ENCODE data around the gene NDUFA13. TPM values are rescaled to one million over a fixed set of nuclear protein-coding genes. Genes with fewer than 3 reads are reported as not detected.
"Not testable (repeated sequence)": the region's sequence is repeated elsewhere in the genome, so short reads cannot be mapped to it uniquely, and the experiment has no call there.

NDUFA13 gene
- total RNA-seq = 100 to 1,000 TPM; 175 to 195 TPM
- total RNA-seq = 3.6 to 5.9 reads per million in 2 donors

DNA sequence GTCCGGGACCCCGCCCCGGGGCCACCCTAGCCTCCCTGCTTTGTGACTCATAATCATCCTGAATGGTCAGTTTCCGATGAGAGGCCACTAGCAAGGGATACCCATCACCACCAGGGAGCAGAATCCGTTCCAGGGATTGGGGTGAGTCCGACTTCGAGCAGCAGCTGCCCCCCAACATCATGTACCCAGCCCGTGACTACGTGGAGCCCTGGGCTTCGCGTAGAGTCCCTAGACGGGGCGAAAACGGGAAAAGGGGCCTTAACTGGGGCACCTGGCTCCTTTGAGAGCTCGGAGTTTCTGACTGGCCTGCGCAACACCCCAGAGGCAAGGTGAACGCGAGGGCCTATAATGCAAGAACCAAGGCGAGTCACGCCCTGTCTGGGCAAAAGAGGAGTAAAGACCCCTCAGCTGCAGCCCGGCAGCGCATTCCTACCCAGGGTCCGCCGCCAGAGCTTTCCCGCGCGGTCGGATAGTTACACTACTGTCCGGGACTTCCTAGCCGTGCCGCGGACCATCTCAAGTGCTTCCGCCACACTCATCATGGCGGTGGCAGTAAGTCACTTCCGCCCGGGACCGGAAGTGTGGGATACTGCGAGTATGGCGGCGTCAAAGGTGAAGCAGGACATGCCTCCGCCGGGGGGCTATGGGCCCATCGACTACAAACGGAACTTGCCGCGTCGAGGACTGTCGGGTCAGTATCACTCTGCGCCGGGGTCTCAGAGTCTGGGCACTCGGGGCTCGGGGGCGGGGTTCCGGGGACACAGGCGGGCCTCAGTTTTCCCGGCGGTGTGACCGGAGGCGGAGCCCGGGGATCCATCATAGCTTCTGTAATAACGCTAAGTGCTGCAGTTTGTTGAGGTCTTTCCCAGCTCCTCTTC lies at the start of gene NDUFA13:
TSS of gene NDUFA13 (plus strand) at position 584 of the 878 bp plus-strand sequence. CDS start at position 598, 14 bp downstream.
- Mint-ChIP-seq H3K27me3 (no peaks in the 10 kb centered on the region), H3K4me1 (peaks cover 11% of the 10 kb centered on the region), H3K27ac (peak within 1 kb of the TSS; percentile 94), H3K36me3 (ENCODE audit: low read depth) (no peaks in the 10 kb centered on the region), H3K4me3 (peak within 1 kb of the TSS; percentile 91)
- DNase-seq (peak; percentile 79 to 92 (median 89)), ATAC-seq (peak; percentile 89)
- H3K9me3 ChIP-seq (ENCODE audit: control insufficient read depth, low read length, poor library complexity, severe bottlenecking) = no peaks in the 10 kb centered on the region

DNA sequence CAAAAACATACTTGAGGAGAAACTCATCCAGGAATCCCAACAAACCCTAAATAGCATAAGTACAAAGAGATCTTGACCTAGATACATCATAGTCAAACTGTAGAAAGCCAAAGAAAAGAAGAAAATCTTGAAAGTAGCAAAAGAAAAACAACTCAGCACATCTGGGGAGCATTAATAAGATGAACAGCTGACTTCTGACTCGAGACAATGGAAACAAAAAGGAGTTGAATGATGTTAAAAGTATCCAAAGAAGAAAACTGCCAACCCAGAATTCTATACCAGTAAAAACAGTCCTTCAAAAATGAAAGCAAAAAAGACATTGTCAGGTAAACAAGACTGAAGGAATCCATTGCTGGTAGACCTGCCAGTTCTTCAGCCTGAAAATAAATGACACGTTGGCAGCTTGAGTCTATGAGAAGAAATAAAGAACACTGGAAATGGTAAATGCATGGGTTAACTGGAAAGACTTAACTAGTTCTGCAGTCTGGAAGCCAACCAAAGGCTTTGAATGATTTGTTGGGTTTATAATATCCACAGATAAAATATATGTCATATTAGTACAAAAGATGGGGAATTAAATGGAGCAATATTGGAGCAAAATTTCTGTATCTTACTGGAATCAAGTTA lies 47.5 kb upstream of the NDUFA13 start:
- ATAC-seq = no peak
- Mint-ChIP-seq H3K36me3 (ENCODE audit: low read depth) (peaks cover 15% of the 10 kb centered on the region), H3K27me3 (no peaks in the 10 kb centered on the region), H3K27ac (peak overlapping the region; percentile 9), H3K4me1 (peaks cover 40% of the 10 kb centered on the region), H3K4me3 (no peak overlapping the region)
- peaks cover 7% of the 10 kb centered on the region for H3K9me3 ChIP-seq (ENCODE audit: control insufficient read depth, low read length, poor library complexity, severe bottlenecking)
- DNase-seq = no peak

DNA sequence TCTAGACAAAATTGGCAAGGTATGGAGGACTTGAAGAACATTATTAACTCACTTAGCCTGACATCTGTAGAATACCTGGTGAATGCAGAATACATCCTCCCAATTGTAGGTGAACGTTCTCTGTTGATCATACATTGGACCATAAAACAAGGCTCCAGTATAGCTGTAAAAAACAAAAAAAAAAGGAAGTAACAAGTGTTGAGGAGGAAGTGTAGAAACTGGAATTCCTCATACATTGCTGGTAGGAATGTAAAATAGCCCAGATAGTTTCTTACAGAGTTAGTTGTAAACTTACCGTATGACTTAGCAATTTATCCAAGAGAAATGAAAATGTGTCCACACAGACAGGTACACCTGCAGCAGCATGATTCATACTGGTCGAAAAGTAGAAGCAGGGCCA lies 45.4 kb upstream of the NDUFA13 start:
- Mint-ChIP-seq H3K27me3 (no peaks in the 10 kb centered on the region), H3K27ac (peak overlapping the region; percentile 96), H3K36me3 (ENCODE audit: low read depth) (peaks cover 13% of the 10 kb centered on the region), H3K4me3 (peak overlapping the region; percentile 39), H3K4me1 (peaks cover 41% of the 10 kb centered on the region)
- peaks cover 7% of the 10 kb centered on the region for H3K9me3 ChIP-seq (ENCODE audit: control insufficient read depth, low read length, poor library complexity, severe bottlenecking)
- DNase-seq (no peak), ATAC-seq (no peak)

DNA sequence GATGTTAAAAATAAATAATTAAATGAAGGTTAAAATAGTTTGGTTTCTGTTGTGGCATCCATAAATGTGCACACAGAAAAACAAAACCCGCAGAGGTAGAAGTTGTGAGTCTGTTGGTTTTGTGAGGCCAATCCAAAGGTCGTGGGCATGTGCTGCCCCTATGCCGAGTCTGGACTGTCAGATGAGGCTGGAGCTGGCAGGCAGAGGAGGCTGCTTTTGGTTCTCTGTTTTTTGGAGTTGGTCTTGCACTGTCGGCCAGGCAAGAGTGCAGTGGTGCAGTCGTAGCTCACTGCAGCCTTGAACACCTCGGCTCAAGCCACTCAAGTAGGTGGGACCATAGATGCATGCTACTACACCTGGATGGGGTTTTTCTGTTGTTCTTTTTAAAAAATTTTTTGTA lies 44.3 kb upstream of the NDUFA13 start:
- H3K4me3 Mint-ChIP-seq = peak overlapping the region; percentile 75
- peaks cover 5% of the 10 kb centered on the region for H3K36me3 Mint-ChIP-seq (ENCODE audit: low read depth)

DNA sequence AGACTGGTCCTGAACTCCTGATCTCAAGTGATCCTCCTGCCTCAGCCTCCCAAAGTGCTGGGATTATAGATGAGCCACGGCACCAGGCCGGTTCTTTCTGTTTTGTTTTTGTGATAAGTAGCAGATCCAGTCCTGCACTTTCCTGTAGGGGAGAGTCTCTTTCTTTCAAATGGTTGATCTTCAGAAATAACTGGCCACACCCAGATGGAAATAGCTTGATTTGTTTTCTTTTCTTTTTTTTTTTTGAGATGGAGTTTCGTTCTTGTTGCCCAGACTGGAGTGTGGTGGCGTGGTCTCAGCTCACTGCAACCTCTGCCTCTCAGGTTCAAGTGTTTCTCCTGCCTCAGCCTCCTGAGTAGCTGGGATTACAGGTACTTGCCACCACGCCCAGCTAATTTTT lies 43.9 kb upstream of the NDUFA13 start:
- H3K36me3 Mint-ChIP-seq (ENCODE audit: low read depth); ATAC-seq; H3K27me3 Mint-ChIP-seq; H3K9me3 ChIP-seq (ENCODE audit: control insufficient read depth, low read length, poor library complexity, severe bottlenecking); DNase-seq: not testable (repeated sequence)
- H3K4me3 Mint-ChIP-seq = peak overlapping the region; percentile 75
- peak overlapping the region; percentile 96 for H3K27ac Mint-ChIP-seq
- H3K4me1 Mint-ChIP-seq = peaks cover 48% of the 10 kb centered on the region

More for the DNA sequence above, 44.3 kb upstream of the NDUFA13 start:
- Mint-ChIP-seq H3K27me3 (no peaks in the 10 kb centered on the region), H3K4me1 (peaks cover 44% of the 10 kb centered on the region), H3K27ac (peak overlapping the region; percentile 96)
- ATAC-seq (no peak), DNase-seq (no peak)
- peaks cover 7% of the 10 kb centered on the region for H3K9me3 ChIP-seq (ENCODE audit: control insufficient read depth, low read length, poor library complexity, severe bottlenecking)

DNA sequence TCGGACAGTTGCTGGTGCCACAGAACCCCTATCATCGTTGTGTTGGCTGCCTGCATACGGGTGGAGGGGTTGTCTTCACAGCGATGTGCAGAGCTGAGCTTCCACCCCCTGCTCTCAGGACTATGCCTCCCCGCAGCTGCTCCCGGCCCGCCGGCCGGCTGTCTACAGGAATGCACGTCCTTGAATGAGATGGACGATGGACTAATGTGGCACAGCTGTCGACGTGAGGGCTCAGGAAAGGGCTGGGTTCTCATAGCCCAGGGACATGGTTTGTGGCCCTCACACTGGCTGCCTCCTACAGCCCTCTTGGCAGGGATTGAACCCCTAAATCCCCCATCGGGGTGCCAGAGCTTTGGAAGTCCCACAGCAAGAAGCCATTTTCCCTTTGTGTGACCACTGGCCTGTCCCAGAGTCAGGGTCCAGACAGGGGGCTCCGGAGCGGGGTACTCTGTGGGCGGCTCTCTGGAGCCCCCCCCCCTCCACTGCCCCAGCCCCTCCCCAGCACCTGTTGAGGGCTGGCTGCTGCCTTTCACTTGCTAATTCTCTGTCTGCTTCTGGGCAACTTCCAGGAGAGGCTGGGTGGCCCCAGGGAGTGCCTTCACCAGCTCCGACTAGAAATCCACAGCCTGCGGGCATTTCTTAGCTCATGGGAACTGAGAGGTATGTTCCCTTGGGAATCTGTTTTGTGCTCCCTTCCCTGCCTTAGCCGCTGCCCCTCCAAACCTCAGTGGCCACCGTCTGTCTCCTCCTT lies 40.8 kb upstream of the NDUFA13 start:
- DNase-seq = no peak
- Mint-ChIP-seq H3K4me3 (peak overlapping the region; percentile 78), H3K27me3 (no peaks in the 10 kb centered on the region), H3K4me1 (peaks cover 57% of the 10 kb centered on the region), H3K27ac (peak overlapping the region; percentile 96), H3K36me3 (ENCODE audit: low read depth) (peaks cover 2% of the 10 kb centered on the region)
- no peak for ATAC-seq
- H3K9me3 ChIP-seq (ENCODE audit: control insufficient read depth, low read length, poor library complexity, severe bottlenecking) = no peaks in the 10 kb centered on the region

DNA sequence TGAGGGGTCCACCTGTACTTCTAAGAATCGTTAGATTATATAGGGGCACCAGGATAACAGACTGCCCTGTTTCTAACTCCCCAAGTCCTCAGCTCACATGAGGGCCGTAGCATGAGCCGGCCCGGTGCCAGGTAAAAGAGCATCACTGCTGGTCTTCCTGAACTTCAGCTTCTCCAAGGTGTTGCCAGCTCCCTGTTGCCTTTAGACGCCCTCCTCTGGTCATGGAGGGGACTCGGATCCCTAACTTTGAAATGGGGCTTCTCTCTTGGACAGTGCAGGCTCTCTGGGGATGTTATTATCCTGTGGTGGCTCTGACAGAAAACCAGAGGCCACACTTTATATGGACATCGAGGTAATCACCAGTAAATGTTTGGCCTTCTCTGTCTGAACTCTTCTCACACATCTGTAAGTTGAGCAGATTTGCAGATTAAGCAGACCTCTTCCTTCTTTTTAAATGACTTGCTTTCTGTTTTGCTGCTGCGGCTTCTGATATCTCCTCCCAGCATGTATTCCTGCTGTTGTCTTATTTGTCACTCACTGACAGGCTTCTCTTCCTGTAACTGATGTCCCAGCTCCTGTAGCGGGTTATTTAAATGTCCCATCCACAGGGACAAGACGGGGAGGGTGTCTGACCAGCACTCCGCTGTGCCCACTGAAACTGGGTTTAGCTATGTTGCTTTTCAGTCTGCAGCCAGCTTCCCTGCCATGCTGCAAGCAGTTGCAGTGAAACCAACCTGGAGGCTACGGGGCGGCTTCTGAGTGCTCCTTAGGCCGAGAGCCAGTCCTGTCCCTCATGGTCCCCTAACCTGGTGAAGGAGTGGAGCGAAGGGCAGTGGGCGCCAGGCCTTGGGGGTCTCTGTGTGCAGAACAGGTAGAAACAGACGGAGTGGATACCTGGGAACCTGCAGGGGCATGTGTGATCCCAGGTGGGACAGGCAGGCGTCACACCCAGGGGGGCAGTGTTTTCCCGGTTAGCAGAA lies 39.9 kb upstream of the NDUFA13 start:
- peak overlapping the region; percentile 77 for H3K4me3 Mint-ChIP-seq
- H3K27ac Mint-ChIP-seq = peak overlapping the region; percentile 96
- ATAC-seq = peak; percentile 23
- H3K4me1 Mint-ChIP-seq = peaks cover 53% of the 10 kb centered on the region
- H3K9me3 ChIP-seq (ENCODE audit: control insufficient read depth, low read length, poor library complexity, severe bottlenecking) = no peaks in the 10 kb centered on the region
- H3K27me3 Mint-ChIP-seq = no peaks in the 10 kb centered on the region
- no peak for DNase-seq
- no peaks in the 10 kb centered on the region for H3K36me3 Mint-ChIP-seq (ENCODE audit: low read depth)

DNA sequence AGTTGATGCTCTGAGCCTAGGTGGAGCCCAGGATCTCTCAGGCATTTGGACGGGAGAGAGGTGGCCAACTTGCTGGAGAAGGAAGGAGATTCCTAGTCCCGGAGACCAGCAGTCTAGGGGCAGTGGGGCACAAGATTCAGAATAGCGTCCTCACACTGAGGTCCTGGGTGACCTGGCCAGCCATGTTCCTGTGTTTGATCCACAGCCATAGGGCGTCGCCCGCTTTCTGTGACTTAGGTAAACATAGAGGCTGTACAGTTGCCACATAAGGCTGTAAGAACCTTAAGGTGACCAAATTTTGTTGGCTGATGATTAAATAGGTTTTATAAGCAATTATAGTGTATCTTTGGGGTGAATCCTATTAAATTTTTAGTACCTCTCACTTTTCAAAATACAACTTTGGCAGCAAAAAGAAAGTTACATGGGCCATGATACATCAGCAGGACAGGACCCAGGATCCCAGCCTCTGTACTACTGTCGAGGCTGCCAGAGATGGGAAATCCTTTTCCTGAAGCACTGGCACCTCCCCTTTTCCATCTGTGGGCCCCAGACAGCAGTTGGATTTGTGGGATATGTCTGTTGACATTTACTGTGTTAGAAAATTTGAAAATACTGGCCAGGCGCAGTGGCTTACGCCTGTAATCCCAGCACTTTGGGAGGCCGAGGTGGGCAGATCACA lies 38.2 kb upstream of the NDUFA13 start:
- peaks cover 43% of the 10 kb centered on the region for H3K4me1 Mint-ChIP-seq
- H3K4me3 Mint-ChIP-seq = no peak overlapping the region
- no peaks in the 10 kb centered on the region for H3K9me3 ChIP-seq (ENCODE audit: control insufficient read depth, low read length, poor library complexity, severe bottlenecking)
- peak overlapping the region; percentile 96 for H3K27ac Mint-ChIP-seq
- no peaks in the 10 kb centered on the region for H3K27me3 Mint-ChIP-seq
- no peak for DNase-seq
- ATAC-seq = no peak
- H3K36me3 Mint-ChIP-seq (ENCODE audit: low read depth) = no peaks in the 10 kb centered on the region

DNA sequence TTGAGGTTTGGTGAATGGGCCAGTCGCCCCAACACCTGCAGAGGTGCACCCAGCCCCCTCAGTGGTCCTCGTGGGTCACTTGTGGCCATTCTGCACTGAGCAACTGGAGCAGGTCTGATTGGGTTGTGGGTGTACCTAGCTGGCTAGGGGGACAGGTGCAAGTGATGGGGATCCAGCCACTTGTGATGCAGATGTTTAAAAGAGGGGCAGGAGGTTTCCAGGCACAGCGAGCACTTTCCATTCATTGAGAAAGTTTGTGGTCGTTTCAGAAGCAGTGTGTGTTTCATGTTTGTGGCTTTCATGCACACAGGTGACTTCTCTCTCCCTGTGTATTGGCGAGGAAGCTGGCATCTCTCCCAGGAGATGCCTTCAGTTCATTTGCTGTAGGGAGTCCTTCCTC lies 35.3 kb upstream of the NDUFA13 start:
- Mint-ChIP-seq H3K4me3 (no peak overlapping the region), H3K36me3 (ENCODE audit: low read depth) (no peaks in the 10 kb centered on the region), H3K27ac (peak overlapping the region; percentile 56), H3K27me3 (no peaks in the 10 kb centered on the region), H3K4me1 (peaks cover 31% of the 10 kb centered on the region)
- no peak for ATAC-seq
- no peak for DNase-seq
- H3K9me3 ChIP-seq (ENCODE audit: control insufficient read depth, low read length, poor library complexity, severe bottlenecking) = no peaks in the 10 kb centered on the region

DNA sequence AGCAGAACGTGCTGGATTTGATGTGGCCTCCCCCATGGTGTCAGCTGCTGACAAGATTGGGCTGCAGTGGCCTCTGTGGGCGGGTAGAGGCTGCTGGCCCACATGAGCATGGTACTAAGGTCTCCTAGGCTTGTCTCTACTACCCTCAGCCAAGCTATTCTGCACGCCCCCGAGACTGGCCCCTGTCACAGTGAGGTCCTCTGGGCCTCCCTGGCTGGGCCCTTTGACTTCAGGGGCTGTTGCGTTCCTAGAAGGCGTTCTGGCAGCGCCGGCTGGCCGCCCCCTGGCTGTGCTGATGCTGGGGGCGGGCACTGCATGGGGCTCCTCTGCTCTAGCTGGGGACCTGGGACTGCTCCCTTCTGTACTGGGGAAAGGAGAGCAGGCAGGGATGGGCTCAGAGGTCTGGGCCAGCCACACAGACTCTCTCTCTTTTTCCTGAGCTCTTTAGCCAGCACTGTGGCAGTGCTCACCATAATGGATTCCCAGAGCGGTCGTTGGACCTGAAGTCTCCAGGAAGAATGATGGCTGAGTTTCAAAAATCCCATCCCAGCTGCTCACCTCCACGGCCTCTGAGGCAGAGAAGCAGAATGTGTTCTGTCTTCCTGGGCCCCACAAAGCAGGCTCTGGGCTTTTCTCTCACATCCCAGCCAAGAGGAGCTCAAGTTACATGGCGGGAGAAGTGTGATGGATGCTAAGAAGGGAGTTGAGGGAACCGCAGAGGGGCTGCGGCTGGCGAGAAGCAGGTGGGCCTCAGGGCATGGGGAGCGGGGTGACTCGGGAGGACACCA lies 33.0 kb upstream of the NDUFA13 start:
- no peaks in the 10 kb centered on the region for H3K9me3 ChIP-seq (ENCODE audit: control insufficient read depth, low read length, poor library complexity, severe bottlenecking)
- H3K36me3 Mint-ChIP-seq (ENCODE audit: low read depth) = no peaks in the 10 kb centered on the region
- ATAC-seq = no peak
- DNase-seq = no peak
- no peaks in the 10 kb centered on the region for H3K27me3 Mint-ChIP-seq
- peaks cover 21% of the 10 kb centered on the region for H3K4me1 Mint-ChIP-seq
- no peak overlapping the region for H3K4me3 Mint-ChIP-seq
- peak overlapping the region; percentile 71 for H3K27ac Mint-ChIP-seq

DNA sequence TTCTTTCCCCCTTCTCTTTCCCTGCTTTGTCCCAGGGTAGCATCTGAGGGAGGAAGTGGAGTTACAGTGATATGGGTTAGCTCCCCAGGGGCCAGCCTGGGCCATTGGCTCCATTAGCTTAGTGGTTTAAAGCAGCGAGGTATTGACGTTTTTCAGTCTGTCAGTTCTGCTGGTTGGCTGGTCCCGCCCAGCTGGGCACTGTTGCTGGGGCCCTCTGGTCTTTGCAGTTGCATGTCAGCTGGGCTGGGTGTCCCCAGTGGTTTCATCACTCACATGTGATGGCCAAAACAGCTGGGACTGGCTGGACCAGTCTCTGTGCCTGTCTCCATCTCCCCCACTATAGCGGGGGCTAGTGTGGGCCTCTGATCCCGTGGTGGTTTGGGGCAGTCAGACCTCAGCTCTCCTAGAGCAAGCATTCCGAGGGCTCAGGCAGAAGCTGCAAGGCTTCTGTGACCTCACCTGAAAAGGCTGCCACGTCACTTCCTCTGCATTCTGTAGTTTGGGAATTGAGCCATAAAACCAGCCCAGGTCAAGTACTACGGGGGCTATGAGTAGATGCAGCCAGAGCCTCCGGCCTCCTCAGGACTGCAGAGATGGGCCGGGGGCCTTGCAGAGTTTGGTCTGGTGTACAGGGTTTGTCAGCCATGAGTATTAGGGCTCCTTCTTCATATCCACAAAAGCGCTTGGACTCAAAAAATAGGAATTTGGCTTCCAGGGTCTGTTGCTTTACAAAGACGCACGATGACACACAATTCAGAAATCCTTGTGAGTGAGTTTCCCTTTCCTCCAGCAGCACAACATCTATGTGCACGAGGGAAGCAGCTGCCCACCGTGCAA lies 30.6 kb upstream of the NDUFA13 start:
- H3K4me1 Mint-ChIP-seq = peaks cover 38% of the 10 kb centered on the region

More for the DNA sequence above, 30.6 kb upstream of the NDUFA13 start:
- no peak for ATAC-seq
- Mint-ChIP-seq H3K4me3 (no peak overlapping the region), H3K36me3 (ENCODE audit: low read depth) (no peaks in the 10 kb centered on the region), H3K27me3 (no peaks in the 10 kb centered on the region), H3K27ac (peak overlapping the region; percentile 81)
- no peaks in the 10 kb centered on the region for H3K9me3 ChIP-seq (ENCODE audit: control insufficient read depth, low read length, poor library complexity, severe bottlenecking)
- DNase-seq = no peak
